ENCODE data around the gene PTGFRN. TPM values are rescaled to one million over a fixed set of nuclear protein-coding genes. Genes with fewer than 3 reads are reported as not detected.

The PTGFRN gene
- total RNA-seq, 4 donors from 2014 or later: 4.7 to 16.1 (median 14.6) TPM

- TF ChIP-seq CTCF (IDR thresholded peaks at IDR 0.05; ENCODE audit: low read depth): no peak
Measured at GRCh38 chr1:116882866-116883265, 26.9 kb upstream of the PTGFRN start.

- TF ChIP-seq CTCF (IDR thresholded peaks at IDR 0.05; ENCODE audit: low read depth): no peak
Measured at GRCh38 chr1:116886291-116886878, 23.3 kb upstream of the PTGFRN start.

- TF ChIP-seq CTCF (IDR thresholded peaks at IDR 0.05; ENCODE audit: low read depth): no peak
Measured at GRCh38 chr1:116887212-116887611, 22.5 kb upstream of the PTGFRN start.

- no peak for TF ChIP-seq CTCF (IDR thresholded peaks at IDR 0.05; ENCODE audit: low read depth)
Measured at GRCh38 chr1:116889380-116889779, 20.3 kb upstream of the PTGFRN start.

- TF ChIP-seq CTCF (IDR thresholded peaks at IDR 0.05; ENCODE audit: low read depth): no peak
Measured at GRCh38 chr1:116891396-116892079, 18.2 kb upstream of the PTGFRN start.

GRCh38 chr1:116895073-116895472, 14.6 kb upstream of the PTGFRN start:
- no peak for TF ChIP-seq CTCF (IDR thresholded peaks at IDR 0.05; ENCODE audit: low read depth)

- TF ChIP-seq CTCF (IDR thresholded peaks at IDR 0.05; ENCODE audit: low read depth): no peak
Measured at GRCh38 chr1:116899529-116899928, 10.2 kb upstream of the PTGFRN start.
